Skeletal muscle tissue (tissue), 4 donors: Measurements from ENCODE around the gene MCTP1. TPM values are rescaled to one million over a fixed set of nuclear protein-coding genes. Genes with fewer than 3 reads are reported as not detected.

Experiments
- H3K27ac ChIP-seq: one replicate; pipeline ENCODE4 v1.7.0; 2013; ENCODE audit warnings: mild to moderate bottlenecking, low read depth, low read length, inconsistent platforms
- H3K27me3 ChIP-seq, 3 donors: one replicate each; pipeline ENCODE4 v1.7.0; 2013; ENCODE audit warnings: low read length in 3 of 3; ENCODE audit not compliant: control insufficient read depth in 3 of 3, insufficient read depth in 3 of 3
- H3K36me3 ChIP-seq, 3 donors: one replicate each; pipeline ENCODE4 v1.7.0; 2013; ENCODE audit warnings: low read length in 3 of 3; ENCODE audit not compliant: control insufficient read depth in 3 of 3, insufficient read depth in 3 of 3
- H3K4me1 ChIP-seq, 3 donors: one replicate each; pipeline ENCODE4 v1.7.0; 2013; ENCODE audit warnings: low read length in 3 of 3, mild to moderate bottlenecking in 3 of 3; ENCODE audit not compliant: control insufficient read depth in 3 of 3, insufficient read depth in 3 of 3
- H3K4me3 ChIP-seq, 3 donors: one replicate each; pipeline ENCODE4 v1.7.0; 2013; ENCODE audit warnings: low read length in 3 of 3
- H3K9ac ChIP-seq, 3 donors: one replicate each; pipeline ENCODE4 v1.7.0; 2013; ENCODE audit warnings: low read length in 3 of 3, mild to moderate bottlenecking in 3 of 3, moderate library complexity in 2 of 3, low read depth in 1 of 3
- H3K9me3 ChIP-seq, 3 donors: one replicate each; pipeline ENCODE4 v1.7.0; 2013; ENCODE audit warnings: low read length in 3 of 3; ENCODE audit not compliant: control insufficient read depth in 3 of 3
- total RNA-seq: library from RNA; depleted of rRNA; stranded (reverse); fragments of >200 nt; gene quantifications from one replicate; pipeline ENCODE4 v1.2.3, GENCODE V29; 2014
- donor health status: Osteomylitis.

MCTP1 gene
- total RNA-seq, 1 donor from 2014 or later, result 20.4 TPM

GRCh38 chr5:94782383-94782782 is 502.5 kb downstream of the MCTP1 start:
- Histone ChIP-seq H3K9me3 (no peaks in the 10 kb centered on the region), H3K36me3 (no peaks in the 10 kb centered on the region), H3K9ac (no peak overlapping the region), H3K27ac (no peak overlapping the region), H3K4me3 (no peak overlapping the region), H3K27me3 (no peaks in the 10 kb centered on the region), H3K4me1 (no peaks in the 10 kb centered on the region)

- H3K27ac ChIP-seq, result no peak overlapping the region
- H3K4me3 ChIP-seq, result no peak overlapping the region
- H3K4me1 ChIP-seq, result no peaks in the 10 kb centered on the region
- no peaks in the 10 kb centered on the region for H3K9me3 ChIP-seq
- no peak overlapping the region for H3K9ac ChIP-seq
- H3K36me3 ChIP-seq, result no peaks in the 10 kb centered on the region
- no peaks in the 10 kb centered on the region for H3K27me3 ChIP-seq
These were observed 505.2 kb downstream of the MCTP1 start for GRCh38 chr5:94779684-94780083.

DNA sequence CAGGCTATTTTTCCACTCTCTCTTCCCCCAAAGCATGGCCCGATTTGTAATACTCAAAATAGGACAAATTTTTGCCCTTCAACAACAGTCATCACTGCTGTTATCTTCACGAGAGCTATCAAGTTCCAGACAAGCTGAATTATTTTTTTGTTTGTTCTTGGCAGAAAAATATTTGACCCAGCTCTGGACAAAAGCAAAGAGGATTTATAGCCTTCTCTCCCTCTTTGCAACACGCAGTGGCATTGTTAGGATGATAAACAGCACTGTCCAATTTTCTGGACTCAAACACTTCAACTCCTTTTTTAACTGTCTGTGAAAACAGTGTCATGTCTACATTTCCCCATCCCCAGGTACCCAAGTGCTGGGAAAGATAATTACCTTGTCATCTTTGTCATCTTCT is 506.2 kb downstream of the MCTP1 start:
- Histone ChIP-seq H3K27ac (no peak overlapping the region), H3K9ac (no peak overlapping the region), H3K9me3 (peaks cover 0 to 3% (median 0%) of the 10 kb centered on the region in 3 donors), H3K36me3 (no peaks in the 10 kb centered on the region), H3K27me3 (no peaks in the 10 kb centered on the region), H3K4me3 (no peak overlapping the region), H3K4me1 (no peaks in the 10 kb centered on the region)

DNA sequence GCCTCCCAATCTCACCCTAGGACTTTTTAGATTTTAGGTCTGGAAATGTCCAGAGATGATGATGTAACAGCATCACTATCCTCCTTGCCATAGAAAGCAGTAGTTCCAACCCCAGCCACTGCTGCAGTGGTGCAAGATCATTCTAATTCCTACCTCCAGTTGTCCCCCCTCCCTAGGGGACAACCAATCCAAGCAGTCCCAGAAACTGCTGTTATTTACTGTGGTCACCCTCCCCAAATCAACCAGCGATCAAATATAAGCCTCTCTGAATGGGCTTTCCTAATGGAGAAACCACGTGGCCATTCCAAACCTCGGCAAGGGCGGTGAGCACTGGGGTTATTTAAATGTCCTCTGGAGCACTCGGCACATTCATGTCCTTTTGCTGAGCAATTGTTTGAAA is 506.6 kb downstream of the MCTP1 start:
- H3K9me3 ChIP-seq, result peaks cover 0 to 3% (median 0%) of the 10 kb centered on the region in 3 donors
- no peak overlapping the region for H3K27ac ChIP-seq
- H3K27me3 ChIP-seq, result no peaks in the 10 kb centered on the region

DNA sequence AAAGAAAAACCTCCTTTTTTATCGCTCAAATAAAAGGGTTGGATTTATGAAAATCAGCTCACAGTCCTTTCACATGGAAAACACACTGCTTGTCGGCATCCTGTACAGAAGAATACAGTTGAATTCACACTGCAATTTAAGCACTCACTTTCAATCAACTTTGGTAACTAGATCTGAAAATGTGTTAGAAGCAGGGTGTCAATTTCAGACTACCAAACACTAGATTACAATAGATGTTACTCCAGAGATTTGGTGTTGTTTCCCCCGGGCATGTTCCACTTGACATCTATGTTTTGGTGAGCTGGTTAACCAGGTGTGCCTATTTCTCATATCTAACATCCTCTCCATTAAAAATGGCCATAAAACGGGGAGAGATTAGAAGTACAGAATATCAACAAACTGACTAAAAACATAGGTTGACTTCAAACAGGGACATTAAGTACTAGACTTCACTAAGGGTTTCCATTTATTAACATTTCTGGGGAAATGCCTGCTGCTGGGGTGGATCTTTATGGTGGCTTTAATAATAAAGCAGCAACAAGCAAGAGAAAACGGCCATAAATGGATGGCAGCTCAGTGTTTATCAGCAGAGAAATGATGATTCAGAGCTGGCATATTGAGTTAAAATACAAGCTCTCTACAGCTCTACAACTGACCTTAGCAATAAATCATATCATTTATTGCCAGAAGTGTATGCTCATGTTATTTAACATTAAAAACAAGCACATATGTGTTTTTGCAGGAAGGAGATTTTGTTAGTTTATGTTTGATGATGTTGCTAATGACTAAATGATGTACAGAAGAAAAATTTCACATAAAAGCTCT is 507.6 kb downstream of the MCTP1 start:
- H3K9me3 ChIP-seq, result peaks cover 0 to 3% (median 0%) of the 10 kb centered on the region in 3 donors
- no peak overlapping the region for H3K9ac ChIP-seq
- no peaks in the 10 kb centered on the region for H3K4me1 ChIP-seq
- H3K27ac ChIP-seq, result no peak overlapping the region
- H3K4me3 ChIP-seq, result no peak overlapping the region
- H3K27me3 ChIP-seq, result no peaks in the 10 kb centered on the region
- no peaks in the 10 kb centered on the region for H3K36me3 ChIP-seq

More for the DNA sequence above, 506.6 kb downstream of the MCTP1 start:
- H3K4me1 ChIP-seq, result no peaks in the 10 kb centered on the region
- H3K4me3 ChIP-seq, result no peak overlapping the region
- no peaks in the 10 kb centered on the region for H3K36me3 ChIP-seq
- H3K9ac ChIP-seq, result no peak overlapping the region

- H3K4me1 ChIP-seq, result no peaks in the 10 kb centered on the region
- no peak overlapping the region for H3K27ac ChIP-seq
- H3K9ac ChIP-seq, result no peak overlapping the region
- no peak overlapping the region for H3K4me3 ChIP-seq
- peaks cover 0 to 3% (median 0%) of the 10 kb centered on the region in 3 donors for H3K9me3 ChIP-seq
- H3K27me3 ChIP-seq, result no peaks in the 10 kb centered on the region
- H3K36me3 ChIP-seq, result no peaks in the 10 kb centered on the region
These were observed 508.7 kb downstream of the MCTP1 start for GRCh38 chr5:94776167-94776566.

- Histone ChIP-seq H3K4me3 (no peak overlapping the region), H3K4me1 (no peaks in the 10 kb centered on the region), H3K27me3 (no peaks in the 10 kb centered on the region), H3K36me3 (no peaks in the 10 kb centered on the region), H3K9ac (no peak overlapping the region), H3K27ac (no peak overlapping the region), H3K9me3 (peaks cover 0 to 3% (median 0%) of the 10 kb centered on the region in 3 donors)
These were observed 509.8 kb downstream of the MCTP1 start for GRCh38 chr5:94775088-94775487.

- Histone ChIP-seq H3K9ac (no peak overlapping the region), H3K9me3 (peaks cover 0 to 3% (median 0%) of the 10 kb centered on the region in 3 donors), H3K27ac (no peak overlapping the region), H3K4me3 (no peak overlapping the region), H3K27me3 (no peaks in the 10 kb centered on the region), H3K4me1 (no peaks in the 10 kb centered on the region), H3K36me3 (no peaks in the 10 kb centered on the region)
These were observed 513.2 kb downstream of the MCTP1 start for GRCh38 chr5:94771742-94772141.

- Histone ChIP-seq H3K4me1 (no peaks in the 10 kb centered on the region), H3K9me3 (peaks cover 0 to 3% (median 0%) of the 10 kb centered on the region in 3 donors), H3K36me3 (no peaks in the 10 kb centered on the region), H3K27ac (no peak overlapping the region), H3K9ac (no peak overlapping the region), H3K4me3 (no peak overlapping the region), H3K27me3 (no peaks in the 10 kb centered on the region)
These were observed 514.9 kb downstream of the MCTP1 start for GRCh38 chr5:94769996-94770395.

DNA sequence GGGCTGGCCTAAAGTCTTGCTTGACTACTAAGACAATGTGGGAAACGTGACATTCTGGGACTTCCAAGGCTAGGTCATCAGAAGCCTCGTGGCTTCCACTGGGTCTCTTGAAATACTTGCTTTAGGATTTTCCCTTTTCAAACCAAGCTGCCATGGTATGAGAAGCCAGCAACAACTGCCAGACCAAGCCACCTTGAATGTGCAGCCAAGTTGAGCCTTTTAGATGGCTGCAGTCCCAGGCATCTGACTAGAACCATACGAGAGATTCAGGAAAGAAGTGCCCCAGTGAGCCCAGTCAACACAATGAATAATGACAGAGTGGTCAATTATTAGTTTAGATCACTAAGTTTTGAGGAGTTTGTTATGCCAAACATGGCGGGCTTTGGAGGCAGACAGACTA is 523.1 kb downstream of the MCTP1 start:
- Histone ChIP-seq H3K27ac (no peak overlapping the region), H3K4me3 (no peak overlapping the region), H3K9ac (no peak overlapping the region), H3K4me1 (no peaks in the 10 kb centered on the region), H3K9me3 (no peaks in the 10 kb centered on the region), H3K36me3 (no peaks in the 10 kb centered on the region), H3K27me3 (no peaks in the 10 kb centered on the region)
